Peyer's patch (tissue), 4 donors: Measurements from ENCODE around the gene MS4A2.

Source experiments
- POLR2A ChIP-seq, 2 donors: fragments of 450-650 bp; IDR thresholded peaks; one replicate each; pipeline ENCODE4 v1.5.1; 2017; ENCODE audit warnings: antibody characterized with exemption in 2 of 2, mild to moderate bottlenecking in 2 of 2, moderate library complexity in 2 of 2
- TF ChIP-seq, protein P1 (sequence below), 6 experiments: fragments of 450-650 bp in 4 of 6; fragments of 200-600 bp in 2 of 6; sonication (generic) in 1 of 6; IDR thresholded peaks; one replicate each; pipeline ENCODE4 v1.5.1; 2017 to 2019; ENCODE audit warnings: antibody characterized with exemption in 6 of 6, mild to moderate bottlenecking in 3 of 6, moderate library complexity in 1 of 6

DNA sequence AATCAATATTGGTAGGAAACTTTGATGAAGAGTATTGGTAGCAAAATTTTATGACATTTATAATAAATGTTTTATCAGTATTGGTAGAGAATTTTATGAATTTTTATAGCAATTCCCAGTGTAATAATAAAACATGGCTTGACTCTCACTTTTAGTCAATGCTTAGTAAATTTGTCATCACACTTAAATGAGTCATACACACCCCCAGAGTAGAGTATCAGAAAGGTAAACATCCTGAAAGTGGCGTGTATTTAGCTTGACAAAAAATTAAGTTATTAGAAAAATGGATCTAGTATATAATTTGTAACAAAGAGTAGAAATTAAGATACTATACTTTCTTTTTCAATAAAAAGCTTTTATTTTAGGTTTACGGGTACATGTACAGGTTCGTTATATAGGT is 29.4 kb upstream of the MS4A2 start:
- TF ChIP-seq, protein P1, sequence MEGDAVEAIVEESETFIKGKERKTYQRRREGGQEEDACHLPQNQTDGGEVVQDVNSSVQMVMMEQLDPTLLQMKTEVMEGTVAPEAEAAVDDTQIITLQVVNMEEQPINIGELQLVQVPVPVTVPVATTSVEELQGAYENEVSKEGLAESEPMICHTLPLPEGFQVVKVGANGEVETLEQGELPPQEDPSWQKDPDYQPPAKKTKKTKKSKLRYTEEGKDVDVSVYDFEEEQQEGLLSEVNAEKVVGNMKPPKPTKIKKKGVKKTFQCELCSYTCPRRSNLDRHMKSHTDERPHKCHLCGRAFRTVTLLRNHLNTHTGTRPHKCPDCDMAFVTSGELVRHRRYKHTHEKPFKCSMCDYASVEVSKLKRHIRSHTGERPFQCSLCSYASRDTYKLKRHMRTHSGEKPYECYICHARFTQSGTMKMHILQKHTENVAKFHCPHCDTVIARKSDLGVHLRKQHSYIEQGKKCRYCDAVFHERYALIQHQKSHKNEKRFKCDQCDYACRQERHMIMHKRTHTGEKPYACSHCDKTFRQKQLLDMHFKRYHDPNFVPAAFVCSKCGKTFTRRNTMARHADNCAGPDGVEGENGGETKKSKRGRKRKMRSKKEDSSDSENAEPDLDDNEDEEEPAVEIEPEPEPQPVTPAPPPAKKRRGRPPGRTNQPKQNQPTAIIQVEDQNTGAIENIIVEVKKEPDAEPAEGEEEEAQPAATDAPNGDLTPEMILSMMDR (IDR thresholded peaks at IDR 0.05), result no peak
- no peak for TF ChIP-seq POLR2A (IDR thresholded peaks at IDR 0.05)
